Activated T-cell treated with anti-CD3 and anti-CD28 coated beads, Interleukin-2, amount 50 U/mL, for 48 hours (primary cell): Measurements from ENCODE around the gene PLEKHH1.
"Not testable (repeated sequence)": the region's sequence is repeated elsewhere in the genome, so short reads cannot be mapped to it uniquely, and the experiment has no call there.

Experiments
- DNase-seq, 2 experiments: peaks; one replicate each; pipeline ENCODE4 v3.0.0-alpha.2; 2020

PLEKHH1 gene

GRCh38 chr14:67537736-67538135 is 4.6 kb downstream of the PLEKHH1 start:
- DNase-seq: no peak

DNA sequence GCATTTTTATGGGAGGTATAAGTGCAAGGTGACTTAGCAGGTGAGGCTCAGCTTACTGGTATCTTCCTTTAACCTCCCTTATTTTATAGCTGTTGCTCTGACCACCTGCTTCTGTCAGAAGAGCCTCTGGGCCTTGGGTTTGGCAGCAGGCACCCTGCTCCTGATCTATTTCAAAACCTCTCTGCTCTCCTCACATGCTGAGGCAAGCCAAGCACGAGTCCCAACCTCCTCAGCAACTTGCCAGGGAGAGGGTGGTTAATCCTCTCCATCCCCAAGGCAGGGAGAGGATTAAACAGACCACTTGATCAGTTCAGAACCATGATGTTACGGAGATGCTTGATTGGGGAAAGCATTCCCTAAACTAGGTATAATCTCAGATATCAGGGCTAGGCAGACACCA is 5.4 kb downstream of the PLEKHH1 start:
- DNase-seq: no peak

DNA sequence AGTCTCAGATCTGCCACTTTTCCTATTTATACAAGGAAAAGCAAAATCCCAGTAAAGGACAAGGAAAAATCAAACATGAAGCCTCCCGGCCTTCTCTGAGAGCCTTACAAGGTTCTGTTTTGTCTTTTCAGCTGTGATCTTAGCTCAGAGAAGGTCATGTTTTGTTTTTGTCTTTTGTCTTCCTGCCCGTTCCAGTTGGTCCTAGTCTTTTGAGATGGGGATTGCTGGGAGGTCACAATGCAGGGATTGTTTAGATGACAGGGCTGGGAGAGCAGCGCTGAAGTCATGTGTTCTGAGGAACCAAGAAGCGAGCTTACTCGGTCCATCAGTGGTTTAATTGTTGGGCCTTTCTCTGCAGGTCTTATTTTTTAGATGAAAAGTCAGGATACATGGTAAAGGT is 6.0 kb downstream of the PLEKHH1 start:
- no peak for DNase-seq

DNA sequence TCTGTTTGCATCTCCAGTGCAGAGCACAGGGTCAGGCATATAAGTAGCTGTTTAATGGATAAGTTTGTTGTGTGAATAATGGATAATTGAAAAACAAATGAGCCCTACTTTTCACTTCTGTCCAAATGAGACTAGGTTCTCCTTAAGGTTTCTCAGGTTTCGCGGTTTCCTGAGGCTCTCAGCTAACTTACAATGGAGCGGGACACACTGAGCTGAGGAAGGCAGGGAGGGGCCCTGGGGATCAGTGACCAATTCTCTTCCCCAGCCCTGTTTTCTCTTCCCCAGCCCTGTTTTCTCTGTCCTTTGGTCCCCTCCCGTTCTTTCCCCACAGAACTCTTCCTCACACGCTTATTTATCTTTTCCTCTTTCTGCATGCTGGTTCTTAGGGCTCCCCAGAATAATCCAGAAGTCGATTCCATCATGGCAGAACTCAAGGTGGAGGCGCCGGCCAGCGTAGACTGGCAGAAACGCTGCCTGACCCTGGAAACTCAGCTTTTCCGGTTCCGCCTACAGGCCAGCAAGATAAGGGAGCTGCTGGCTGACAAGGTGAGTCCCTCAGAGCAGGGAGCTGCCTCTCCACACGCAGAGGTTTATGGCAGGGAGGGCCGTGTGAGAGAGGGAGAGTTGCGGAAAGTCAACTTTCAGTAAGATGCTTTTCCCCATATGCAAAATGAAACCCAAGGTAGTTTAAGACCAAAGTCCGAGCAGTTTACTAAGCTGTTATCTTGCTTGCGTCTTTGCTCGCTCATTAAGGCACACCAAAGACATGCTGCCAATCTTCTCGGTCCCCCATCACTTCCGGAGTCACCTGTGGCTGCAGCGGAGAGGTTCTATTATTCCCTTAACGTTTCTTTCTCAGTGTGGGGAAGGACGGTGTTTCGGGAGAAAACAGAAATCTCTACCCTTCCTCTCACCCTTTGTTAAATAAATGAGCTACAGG is 8.6 kb downstream of the PLEKHH1 start:
- DNase-seq: peak; percentile 38 to 46

- DNase-seq: not testable (repeated sequence)
Observed at GRCh38 chr14:67542620-67543019, 9.5 kb downstream of the PLEKHH1 start.

DNA sequence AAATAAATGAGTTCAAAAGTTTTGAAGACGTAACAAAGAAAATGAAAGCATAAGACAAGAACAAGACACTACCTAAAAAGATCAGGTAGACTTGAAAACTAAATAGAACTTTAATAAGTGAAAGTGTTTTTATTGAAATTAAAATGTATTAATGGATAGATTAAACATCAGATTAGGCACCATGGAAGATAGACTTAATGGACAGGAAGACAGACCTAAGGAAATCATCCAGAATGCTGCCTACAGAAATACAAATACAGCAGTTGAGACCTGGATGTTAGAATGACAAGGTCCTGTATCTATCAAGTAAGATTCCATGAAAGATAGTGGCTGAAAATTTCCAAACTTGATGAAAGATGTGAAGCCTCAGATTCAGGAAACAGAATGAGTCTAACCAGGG is 11.5 kb downstream of the PLEKHH1 start:
- DNase-seq: no peak

DNA sequence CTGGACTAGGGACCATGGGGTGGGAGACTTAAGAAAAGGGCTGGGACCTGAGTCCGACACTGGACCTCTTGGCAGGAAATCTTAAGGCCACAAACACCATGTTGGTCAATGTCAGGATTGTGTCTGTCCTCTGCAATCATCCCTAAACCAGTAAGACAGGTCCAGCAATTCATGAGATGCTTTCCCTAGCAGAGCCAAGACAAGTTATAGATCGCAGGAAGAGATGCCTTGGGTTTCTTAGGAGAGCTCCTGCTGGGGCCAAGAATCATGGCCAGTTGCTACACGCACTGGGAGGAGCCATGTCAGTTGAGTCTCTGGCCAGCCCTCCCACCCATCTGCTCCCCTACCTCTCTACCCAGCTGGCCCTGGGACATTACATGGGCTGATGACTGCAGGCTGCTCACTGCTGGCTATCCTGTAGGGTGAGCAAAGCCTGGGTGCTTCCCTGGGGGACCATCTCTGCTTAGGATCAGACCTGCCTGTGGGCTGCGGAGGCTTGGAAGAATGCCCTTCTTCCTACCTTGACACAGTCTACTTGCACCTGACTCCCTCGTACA is 14.2 kb downstream of the PLEKHH1 start:
- no peak for DNase-seq

- no peak for DNase-seq
Observed at GRCh38 chr14:67549734-67550133, 16.6 kb downstream of the PLEKHH1 start.

DNA sequence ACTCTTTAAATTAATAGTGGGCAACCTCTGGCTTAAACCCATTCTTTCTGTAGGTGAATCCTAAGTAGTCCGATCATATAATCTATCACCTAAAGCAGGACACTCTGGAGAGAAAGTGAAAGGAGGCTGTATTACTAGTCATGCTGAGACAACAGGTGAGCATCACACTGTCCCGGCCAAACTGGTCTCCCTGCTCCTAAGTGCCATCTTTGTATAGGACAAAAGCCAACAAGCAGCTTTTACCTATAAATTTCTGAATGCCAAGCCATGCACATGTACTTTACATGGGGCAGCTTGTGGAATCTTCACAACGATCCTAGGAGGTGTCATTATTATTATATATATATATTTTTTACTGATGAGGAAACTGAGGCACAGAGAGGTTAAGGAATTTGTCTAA is 18.0 kb downstream of the PLEKHH1 start:
- DNase-seq: no peak

DNA sequence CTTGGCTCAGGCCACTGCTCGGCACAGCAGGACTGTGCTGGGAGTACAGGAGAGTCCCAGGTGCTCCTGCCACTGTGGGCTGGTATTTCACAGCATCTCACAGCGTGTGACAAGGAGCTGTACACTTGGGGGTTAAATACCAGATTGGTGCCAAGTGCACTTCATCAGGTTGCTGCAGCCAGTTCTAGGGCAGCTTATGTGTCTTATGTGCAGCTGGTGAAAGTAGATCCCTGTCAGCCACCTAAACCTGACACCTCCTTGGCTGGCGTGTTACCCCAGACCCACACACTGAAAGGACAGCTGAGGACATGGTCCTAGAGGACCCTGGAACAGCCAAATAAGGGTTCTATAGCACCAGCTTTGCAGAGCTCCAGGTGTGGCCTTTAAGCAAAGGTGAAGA is 18.9 kb downstream of the PLEKHH1 start:
- no peak for DNase-seq

DNA sequence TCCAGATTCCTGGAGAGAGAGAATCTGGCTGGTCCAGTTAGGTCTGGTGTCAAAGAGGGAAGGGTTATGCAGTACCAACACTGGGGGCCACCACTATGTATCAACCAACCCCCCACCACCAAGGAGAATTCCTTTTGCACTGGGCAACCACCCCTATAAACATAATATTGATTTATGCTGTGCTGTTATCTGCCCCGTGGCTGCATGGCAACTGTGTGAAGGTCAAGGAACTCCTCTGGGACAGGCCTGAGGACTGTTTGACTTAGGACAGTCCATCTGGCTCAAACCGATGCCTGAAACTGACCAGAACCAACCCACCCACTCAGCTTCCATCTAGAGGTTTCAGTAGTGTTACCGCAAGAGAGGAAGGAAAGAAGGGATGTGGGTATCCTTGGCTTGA is 20.5 kb downstream of the PLEKHH1 start:
- no peak for DNase-seq

DNA sequence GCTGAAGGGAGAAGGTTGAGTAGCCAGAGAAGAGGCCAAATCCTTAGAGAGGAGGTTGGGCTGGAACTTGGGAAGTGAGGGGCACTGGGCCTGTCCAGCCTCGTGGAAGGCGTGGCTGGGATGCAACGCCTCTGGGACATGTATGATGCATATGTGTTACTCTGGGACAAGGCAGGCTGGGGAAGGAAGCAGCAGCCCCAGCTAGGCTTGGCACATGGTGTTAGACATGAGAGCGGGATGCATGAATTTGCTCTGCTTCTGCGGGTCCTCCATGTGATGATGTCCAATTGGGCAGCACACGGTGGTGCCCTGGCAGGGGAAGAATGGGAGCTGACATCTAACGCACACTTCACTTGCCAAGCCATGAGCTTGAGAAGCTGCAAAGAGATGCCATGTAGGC is 21.3 kb downstream of the PLEKHH1 start:
- no peak for DNase-seq

- DNase-seq: no peak
Observed at GRCh38 chr14:67555518-67556090, 22.5 kb downstream of the PLEKHH1 start.

- DNase-seq: no peak
Observed at GRCh38 chr14:67556671-67557070, 23.6 kb downstream of the PLEKHH1 start.

DNA sequence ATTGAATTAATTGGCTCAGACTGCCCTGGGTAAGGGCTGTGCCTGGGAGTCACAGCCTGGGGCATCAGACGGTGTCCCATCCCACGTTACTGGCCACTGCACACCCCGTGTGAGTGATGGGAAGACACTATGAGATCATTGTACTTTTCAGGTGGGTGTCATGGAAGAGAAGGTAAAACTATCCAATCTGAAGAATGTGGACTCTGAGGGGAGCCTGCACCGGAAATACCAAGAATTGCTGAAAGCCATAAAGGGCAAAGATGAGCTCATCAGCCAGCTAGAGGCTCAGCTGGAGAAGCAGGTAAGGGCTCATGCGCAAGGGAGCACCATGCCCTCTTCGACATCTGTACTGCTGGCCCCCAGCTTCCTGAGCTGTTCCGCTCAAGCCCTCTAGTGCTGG is 24.0 kb downstream of the PLEKHH1 start:
- DNase-seq: no peak

DNA sequence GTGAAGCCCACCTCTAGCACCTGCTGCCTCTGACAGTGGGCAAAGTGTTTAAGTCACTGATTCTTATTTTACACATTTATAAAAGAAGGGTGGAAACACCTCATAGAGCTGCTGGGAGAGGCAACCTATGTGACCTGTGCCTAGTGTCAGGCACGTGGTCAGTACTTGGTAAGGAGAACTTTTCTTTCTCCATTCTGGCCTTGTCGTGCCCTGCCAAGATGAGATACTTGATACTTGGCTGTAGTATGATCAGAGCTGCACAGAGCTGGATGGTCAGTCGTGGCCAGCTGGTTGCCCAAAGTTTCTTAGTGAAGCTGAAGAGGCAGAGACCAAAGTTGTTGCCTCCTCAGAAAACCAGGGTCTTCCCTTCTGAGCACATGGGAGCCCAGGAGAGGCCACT is 24.6 kb downstream of the PLEKHH1 start:
- DNase-seq: no peak

GRCh38 chr14:67559639-67560038 is 26.5 kb downstream of the PLEKHH1 start:
- DNase-seq: no peak

DNA sequence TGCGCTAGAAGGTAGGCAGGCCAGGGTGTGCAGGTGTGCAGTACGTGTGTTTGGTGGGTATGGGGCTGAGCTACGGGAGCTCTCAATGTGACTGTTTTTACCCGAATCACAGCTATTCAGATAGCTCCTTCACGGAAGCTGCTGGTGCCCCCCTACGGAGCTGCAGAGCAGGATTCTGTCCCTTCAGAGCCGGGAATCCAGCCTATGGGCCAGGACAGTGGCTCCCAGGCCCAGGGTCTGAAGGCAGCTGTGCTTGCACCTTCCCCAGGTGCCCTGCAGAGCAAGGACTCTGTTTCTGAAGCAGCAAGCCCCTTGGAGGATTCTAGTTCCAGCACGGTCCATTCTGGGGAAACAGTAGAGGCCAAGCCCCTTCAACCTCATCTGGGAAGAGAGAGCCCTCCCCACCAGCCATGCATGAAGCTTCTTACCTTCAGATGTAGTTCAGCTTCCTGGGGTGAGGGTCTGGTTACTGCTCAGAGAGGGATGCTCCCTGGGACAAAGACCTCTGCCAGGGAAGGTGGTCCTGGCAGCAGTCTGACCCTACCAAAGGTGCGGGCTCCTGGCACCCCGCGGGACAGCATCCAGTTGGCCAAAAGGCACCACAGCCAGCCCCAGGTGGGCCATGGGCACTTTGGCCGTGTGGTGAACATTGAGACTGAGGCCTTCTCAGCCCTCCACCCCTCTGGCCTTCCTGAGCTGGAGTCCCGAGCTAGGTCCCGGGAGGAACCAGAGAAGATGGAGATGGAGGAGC is 29.1 kb downstream of the PLEKHH1 start:
- no peak for DNase-seq

GRCh38 chr14:67562776-67563150 is 29.7 kb downstream of the PLEKHH1 start:
- no peak for DNase-seq

DNA sequence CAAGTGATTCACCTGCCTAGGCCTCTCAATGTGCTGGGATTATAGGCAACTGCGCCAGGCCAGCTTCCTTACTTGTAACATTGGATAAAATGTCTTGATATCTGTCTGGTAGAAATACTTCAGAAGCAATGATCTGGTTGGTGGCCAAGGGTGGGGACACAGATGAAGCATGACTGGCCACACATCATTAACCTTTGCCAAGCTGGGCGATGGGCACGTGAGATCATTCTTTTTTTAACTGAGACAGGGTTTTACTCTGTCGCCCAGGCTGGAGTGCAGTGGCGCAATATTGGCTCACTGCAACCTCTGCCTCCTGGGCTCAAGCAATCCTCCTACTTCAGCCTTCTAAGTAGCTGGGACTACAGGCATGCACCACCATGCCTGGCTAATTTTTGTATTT is 31.1 kb downstream of the PLEKHH1 start:
- no peak for DNase-seq

- no peak for DNase-seq
Observed at GRCh38 chr14:67566908-67567307, 33.8 kb downstream of the PLEKHH1 start.

GRCh38 chr14:67567654-67568053 is 34.6 kb downstream of the PLEKHH1 start:
- DNase-seq: no peak

DNA sequence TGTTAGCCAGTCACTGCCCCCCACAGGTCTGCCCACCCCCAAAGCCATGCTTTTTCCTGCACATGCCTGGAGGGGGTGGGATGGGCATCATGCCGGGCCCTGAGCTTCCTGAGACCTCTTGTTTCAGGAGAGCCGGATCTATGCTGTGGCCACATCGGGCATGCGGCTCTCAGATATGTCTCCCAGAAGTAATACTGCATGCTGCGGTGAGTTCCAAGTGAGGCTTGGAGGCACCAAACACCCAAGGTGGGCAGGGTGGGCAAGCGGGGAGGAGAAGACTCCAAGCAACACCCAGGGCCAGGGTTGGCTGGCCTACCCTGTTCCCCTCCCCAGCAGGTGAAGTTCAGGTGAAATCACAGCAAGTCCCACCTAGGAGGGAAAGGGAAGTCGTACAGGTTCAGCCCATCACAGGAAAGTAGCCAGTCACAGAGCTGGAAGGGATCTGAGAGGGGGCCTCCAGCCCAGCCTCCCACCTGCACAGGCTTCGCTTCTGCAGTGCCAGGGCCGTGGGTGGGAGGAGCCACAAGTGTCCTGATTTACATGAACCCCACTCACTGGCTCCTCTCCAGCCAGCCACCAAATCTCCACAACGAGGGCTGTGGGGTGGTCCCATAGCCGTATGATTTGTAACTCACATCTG is 36.0 kb downstream of the PLEKHH1 start:
- no peak for DNase-seq
